ENCODE data around the gene SIX3. TPM values are rescaled to one million over a fixed set of nuclear protein-coding genes. Genes with fewer than 3 reads are reported as not detected.

The SIX3 gene
- total RNA-seq, 1 donor = not detected

DNA sequence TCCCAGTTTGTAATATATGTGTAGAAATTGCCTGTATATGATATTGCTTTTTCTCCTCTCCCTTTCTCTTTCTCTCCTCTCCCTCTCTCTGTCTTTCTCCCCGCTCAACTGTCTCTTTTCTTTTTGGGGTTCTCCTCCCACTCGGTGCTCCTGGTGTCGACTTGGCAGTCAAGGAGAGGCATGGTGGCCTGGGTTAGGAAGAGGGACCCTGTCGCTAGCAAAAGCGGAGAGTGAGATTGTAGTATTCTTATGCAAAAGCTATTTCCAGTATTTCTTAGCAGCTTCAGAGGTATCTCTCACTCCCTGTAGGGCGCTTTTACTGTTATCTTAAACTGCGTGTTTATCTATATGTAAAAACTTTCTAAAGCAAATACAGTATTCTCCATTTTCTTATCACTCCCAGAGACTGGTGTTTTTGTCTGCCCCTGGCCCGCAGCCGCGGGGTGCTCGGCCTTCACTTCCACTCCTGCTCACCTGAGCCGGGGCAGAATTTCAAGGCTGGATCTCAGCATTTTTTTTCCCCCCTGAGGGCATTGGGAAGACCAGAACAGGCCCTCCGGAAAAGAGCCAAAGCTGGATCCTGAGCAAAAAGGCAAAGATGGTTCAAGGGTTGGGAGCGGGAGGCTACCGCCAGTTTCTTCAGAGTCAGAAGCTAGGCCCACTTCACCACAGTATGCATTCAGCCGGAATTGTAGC lies 4.3 kb downstream of the SIX3 start:
- peaks cover 97% of the 10 kb centered on the region for H3K27me3 ChIP-seq (ENCODE audit: insufficient read depth, low read length)

DNA sequence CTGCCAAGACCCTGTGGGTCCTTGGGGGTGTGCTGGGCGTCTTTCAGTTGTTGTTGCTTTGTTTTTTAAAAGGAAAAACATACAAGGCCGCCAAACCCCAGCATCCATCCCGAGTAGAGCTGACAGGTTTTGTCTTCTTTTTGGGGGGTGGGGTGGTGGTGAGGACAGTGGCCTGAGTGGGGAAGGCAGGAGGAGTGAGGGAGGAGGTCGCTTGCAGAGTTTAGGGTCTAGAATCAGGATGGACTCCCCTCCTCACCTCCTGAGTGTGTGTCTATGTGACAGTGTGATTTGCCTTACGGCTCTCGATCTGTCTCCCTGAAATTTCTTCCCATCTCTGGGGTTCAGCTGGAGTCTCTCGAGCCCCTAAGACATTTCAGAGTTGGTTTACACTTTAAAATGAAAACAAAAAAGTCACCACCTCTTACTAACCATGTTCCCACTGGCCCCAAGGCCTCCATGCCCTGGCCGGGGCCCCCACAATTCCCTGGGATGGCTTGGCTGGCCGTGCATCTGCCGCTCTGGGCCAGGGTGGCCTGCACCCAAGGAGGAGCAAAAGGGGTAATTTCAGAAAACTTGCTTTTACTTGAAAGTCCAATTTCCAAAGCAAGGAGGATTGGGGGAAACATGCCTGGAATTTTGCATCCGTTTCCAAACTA lies 5.0 kb downstream of the SIX3 start:
- Histone ChIP-seq H3K4me3 (ENCODE audit: low read length) (no peak overlapping the region), H3K9me3 (ENCODE audit: low read depth, low read length) (no peaks in the 10 kb centered on the region), H3K4me1 (ENCODE audit: insufficient read depth, low read length) (peaks cover 19% of the 10 kb centered on the region), H3K27me3 (ENCODE audit: insufficient read depth, low read length) (peaks cover 97% of the 10 kb centered on the region)

More for the DNA sequence above, 4.3 kb downstream of the SIX3 start:
- Histone ChIP-seq H3K4me1 (ENCODE audit: insufficient read depth, low read length) (peaks cover 23% of the 10 kb centered on the region), H3K9me3 (ENCODE audit: low read depth, low read length) (no peaks in the 10 kb centered on the region), H3K4me3 (ENCODE audit: low read length) (no peak overlapping the region)

DNA sequence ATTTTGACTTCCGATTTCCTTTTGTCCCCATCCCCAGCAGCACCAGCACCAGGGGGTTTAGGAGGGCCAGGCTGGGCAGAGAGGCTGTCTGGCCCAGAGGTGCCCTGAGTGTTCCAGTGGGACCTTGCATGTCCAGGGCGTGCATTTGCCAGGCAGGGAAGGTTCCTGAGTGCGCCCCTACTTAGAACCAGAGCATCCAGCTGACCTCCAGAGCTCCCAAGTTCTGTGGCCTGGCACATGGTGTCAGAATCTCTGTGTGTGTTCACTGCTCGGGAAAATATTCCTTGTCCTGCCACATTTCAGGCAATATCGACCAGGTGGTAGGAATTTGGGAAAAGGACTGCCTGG lies 5.5 kb downstream of the SIX3 start:
- Histone ChIP-seq H3K4me3 (ENCODE audit: low read length) (no peak overlapping the region), H3K4me1 (ENCODE audit: insufficient read depth, low read length) (peaks cover 17% of the 10 kb centered on the region), H3K9me3 (ENCODE audit: low read depth, low read length) (no peaks in the 10 kb centered on the region), H3K27me3 (ENCODE audit: insufficient read depth, low read length) (peaks cover 97% of the 10 kb centered on the region)

DNA sequence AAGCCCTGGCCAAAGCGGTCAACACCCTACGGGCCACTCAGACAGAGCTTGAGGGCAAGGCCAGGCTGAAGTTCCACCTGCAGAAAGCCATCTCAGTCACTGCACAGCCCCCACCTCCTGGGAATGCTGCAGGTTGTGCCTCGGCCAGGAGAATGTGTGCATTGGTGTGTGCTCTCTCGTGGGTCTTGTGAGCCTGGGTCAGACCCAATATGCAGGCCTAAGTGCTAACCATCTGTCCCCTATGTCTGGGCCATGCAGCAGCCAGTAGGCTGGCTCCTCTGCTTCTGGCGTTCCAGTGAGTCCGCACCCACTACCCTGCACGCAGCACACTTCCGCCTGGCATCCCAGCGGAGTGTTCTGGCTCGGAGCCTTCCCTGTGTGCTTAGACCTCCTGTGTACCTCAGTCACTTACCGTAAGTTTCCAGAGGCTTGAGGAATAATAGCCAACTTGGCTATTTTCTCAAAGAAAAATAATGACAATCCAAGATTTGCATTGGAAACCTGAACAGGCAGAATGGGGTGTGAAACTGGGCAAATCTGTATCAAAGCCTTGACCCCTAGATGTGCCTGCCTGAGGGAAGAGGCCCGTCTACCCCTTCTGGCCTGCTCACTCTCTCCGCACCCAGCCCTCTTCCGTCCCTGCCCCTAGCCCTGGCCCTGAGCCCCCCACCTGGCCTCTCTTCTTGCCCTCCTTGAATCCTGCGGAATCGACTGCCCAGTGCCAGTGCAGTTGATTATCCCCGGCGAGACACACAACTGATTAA lies 7.2 kb downstream of the SIX3 start:
- Histone ChIP-seq H3K27me3 (ENCODE audit: insufficient read depth, low read length) (peaks cover 100% of the 10 kb centered on the region), H3K4me3 (ENCODE audit: low read length) (no peak overlapping the region), H3K9me3 (ENCODE audit: low read depth, low read length) (no peaks in the 10 kb centered on the region), H3K4me1 (ENCODE audit: insufficient read depth, low read length) (peaks cover 13% of the 10 kb centered on the region)

- Histone ChIP-seq H3K4me3 (ENCODE audit: low read length) (no peak overlapping the region), H3K27me3 (ENCODE audit: insufficient read depth, low read length) (peaks cover 100% of the 10 kb centered on the region), H3K9me3 (ENCODE audit: low read depth, low read length) (no peaks in the 10 kb centered on the region), H3K4me1 (ENCODE audit: insufficient read depth, low read length) (peaks cover 14% of the 10 kb centered on the region)
Observed at GRCh38 chr2:44949329-44950151, 8.0 kb downstream of the SIX3 start.

DNA sequence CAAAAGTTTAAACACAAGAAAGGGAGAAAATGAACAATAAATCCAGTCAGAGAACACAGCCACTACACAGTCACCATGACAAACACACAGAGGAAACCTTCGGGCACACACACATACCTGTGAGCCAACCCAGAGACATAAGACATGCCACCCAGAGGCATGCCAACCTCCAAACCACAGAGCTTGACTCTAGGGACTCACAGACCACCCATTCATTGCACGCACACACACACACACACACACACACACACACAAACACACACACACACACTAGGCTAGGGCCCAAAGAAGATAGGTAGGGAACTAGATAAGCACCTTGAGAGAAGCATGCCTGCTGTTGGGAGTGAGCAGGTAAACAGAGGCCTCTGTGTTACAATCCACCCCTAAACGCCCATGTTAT lies 9.1 kb downstream of the SIX3 start:
- Histone ChIP-seq H3K4me1 (ENCODE audit: insufficient read depth, low read length) (peaks cover 25% of the 10 kb centered on the region), H3K27me3 (ENCODE audit: insufficient read depth, low read length) (peaks cover 99% of the 10 kb centered on the region)

GRCh38 chr2:44951124-44951523 lies 9.6 kb downstream of the SIX3 start:
- Histone ChIP-seq H3K4me1 (ENCODE audit: insufficient read depth, low read length) (peaks cover 26% of the 10 kb centered on the region), H3K9me3 (ENCODE audit: low read depth, low read length) (no peaks in the 10 kb centered on the region), H3K27me3 (ENCODE audit: insufficient read depth, low read length) (peaks cover 96% of the 10 kb centered on the region), H3K4me3 (ENCODE audit: low read length) (no peak overlapping the region)

More for the DNA sequence above, 9.1 kb downstream of the SIX3 start:
- H3K9me3 ChIP-seq (ENCODE audit: low read depth, low read length) = no peaks in the 10 kb centered on the region
- H3K4me3 ChIP-seq (ENCODE audit: low read length) = no peak overlapping the region

DNA sequence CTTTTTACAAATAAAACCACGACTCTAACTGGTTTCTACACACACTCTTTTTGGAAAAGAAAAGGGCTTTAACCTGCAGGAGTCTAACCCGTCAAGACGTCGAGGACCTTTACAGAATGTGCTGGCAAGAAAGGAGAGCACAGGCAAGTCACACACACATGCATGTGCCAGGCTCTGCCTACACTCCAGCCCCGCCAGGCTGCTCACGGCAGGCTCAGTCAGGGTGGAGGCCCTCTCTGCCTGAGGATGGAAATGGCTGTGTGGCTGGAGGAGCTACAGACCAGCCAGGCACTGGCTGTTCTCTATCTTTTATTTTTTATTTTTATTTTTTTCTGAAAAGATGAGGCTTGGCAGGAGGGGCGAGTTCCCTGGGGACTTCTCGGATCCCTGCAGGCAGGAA lies 10.2 kb downstream of the SIX3 start:
- H3K4me1 ChIP-seq (ENCODE audit: insufficient read depth, low read length) = peaks cover 26% of the 10 kb centered on the region
- no peaks in the 10 kb centered on the region for H3K9me3 ChIP-seq (ENCODE audit: low read depth, low read length)
- H3K27me3 ChIP-seq (ENCODE audit: insufficient read depth, low read length) = peaks cover 96% of the 10 kb centered on the region
- no peak overlapping the region for H3K4me3 ChIP-seq (ENCODE audit: low read length)

GRCh38 chr2:44952143-44952805 lies 10.8 kb downstream of the SIX3 start:
- H3K27me3 ChIP-seq (ENCODE audit: insufficient read depth, low read length) = peaks cover 90% of the 10 kb centered on the region
- peaks cover 26% of the 10 kb centered on the region for H3K4me1 ChIP-seq (ENCODE audit: insufficient read depth, low read length)
- no peak overlapping the region for H3K4me3 ChIP-seq (ENCODE audit: low read length)
- H3K9me3 ChIP-seq (ENCODE audit: low read depth, low read length) = no peaks in the 10 kb centered on the region

DNA sequence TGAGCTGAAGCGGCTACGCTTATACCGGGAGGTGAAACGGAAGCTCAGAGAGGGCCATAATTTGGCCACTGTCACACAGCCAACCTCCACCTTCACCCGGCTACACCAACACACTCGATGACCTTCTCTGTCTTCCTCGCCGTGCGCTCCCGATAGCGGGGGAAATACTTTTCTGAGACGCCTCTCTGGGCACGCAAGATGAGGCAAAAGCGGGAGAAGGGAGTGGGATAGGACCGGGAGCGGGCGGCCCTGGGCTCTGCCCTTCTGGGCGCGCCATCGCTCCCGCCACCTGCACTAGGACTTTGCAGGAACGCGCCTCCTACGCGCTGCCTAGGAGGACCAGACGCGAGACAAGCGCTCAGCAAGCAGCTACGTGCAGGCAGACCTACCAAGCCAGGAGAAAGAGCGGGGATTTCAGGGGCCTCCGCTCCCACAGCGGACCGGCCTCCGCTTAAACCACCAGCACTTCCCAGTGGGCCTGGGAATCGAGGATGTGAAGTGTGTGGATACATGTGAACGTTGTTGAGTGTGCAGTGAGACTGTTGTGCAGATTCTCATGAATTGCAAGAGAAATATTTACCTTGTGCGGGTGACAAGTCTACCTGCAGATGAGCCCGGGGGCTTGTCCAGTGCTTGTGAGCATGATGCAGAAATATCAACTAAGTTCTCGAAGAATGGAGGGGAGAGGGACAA lies 11.4 kb downstream of the SIX3 start:
- Histone ChIP-seq H3K4me1 (ENCODE audit: insufficient read depth, low read length) (peaks cover 26% of the 10 kb centered on the region), H3K27me3 (ENCODE audit: insufficient read depth, low read length) (peaks cover 83% of the 10 kb centered on the region), H3K4me3 (ENCODE audit: low read length) (no peak overlapping the region), H3K9me3 (ENCODE audit: low read depth, low read length) (no peaks in the 10 kb centered on the region)

- peaks cover 78% of the 10 kb centered on the region for H3K27me3 ChIP-seq (ENCODE audit: insufficient read depth, low read length)
Observed at GRCh38 chr2:44953499-44953883, 12.0 kb downstream of the SIX3 start.

DNA sequence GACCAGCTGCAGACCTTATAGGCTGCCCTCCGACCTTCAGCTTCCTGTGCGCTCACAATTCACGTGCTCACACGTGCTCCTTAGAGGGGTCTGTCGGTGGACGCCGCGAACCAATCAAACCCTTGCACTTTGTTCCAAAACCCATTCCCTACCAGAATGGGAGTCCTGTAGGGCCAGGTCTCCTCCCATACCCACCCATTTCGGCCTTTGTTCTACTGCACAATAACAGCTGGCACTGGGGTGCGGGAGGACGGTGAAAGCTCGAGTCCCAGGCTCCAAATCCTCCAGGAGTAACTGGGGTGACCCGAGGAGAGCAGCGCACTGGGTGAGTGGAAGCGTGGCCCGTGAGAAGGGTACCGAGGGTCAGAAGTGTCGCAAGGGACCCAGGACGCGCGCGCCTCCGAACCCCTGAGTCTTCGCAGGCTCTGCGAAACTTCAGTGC lies 13.0 kb downstream of the SIX3 start:
- peaks cover 68% of the 10 kb centered on the region for H3K27me3 ChIP-seq (ENCODE audit: insufficient read depth, low read length)
- H3K4me3 ChIP-seq (ENCODE audit: low read length) = no peak overlapping the region
- H3K4me1 ChIP-seq (ENCODE audit: insufficient read depth, low read length) = peaks cover 26% of the 10 kb centered on the region
- H3K9me3 ChIP-seq (ENCODE audit: low read depth, low read length) = no peaks in the 10 kb centered on the region

More at GRCh38 chr2:44953499-44953883, 12.0 kb downstream of the SIX3 start:
- Histone ChIP-seq H3K4me3 (ENCODE audit: low read length) (no peak overlapping the region), H3K4me1 (ENCODE audit: insufficient read depth, low read length) (peaks cover 26% of the 10 kb centered on the region), H3K9me3 (ENCODE audit: low read depth, low read length) (no peaks in the 10 kb centered on the region)

GRCh38 chr2:44954889-44955592 lies 13.5 kb downstream of the SIX3 start:
- Histone ChIP-seq H3K9me3 (ENCODE audit: low read depth, low read length) (no peaks in the 10 kb centered on the region), H3K27me3 (ENCODE audit: insufficient read depth, low read length) (peaks cover 62% of the 10 kb centered on the region), H3K4me3 (ENCODE audit: low read length) (no peak overlapping the region), H3K4me1 (ENCODE audit: insufficient read depth, low read length) (peaks cover 26% of the 10 kb centered on the region)
